HG02623 (cell line): Measurements from ENCODE around the gene EEFSEC.

Source experiments
- ATAC-seq: cut with Tn5 transposase; IDR thresholded peaks from one replicate; pipeline ENCODE4 v1.9.1; 2021; ENCODE audit warnings: moderate library complexity; ENCODE audit not compliant: unreplicated experiment

Gene EEFSEC

DNA sequence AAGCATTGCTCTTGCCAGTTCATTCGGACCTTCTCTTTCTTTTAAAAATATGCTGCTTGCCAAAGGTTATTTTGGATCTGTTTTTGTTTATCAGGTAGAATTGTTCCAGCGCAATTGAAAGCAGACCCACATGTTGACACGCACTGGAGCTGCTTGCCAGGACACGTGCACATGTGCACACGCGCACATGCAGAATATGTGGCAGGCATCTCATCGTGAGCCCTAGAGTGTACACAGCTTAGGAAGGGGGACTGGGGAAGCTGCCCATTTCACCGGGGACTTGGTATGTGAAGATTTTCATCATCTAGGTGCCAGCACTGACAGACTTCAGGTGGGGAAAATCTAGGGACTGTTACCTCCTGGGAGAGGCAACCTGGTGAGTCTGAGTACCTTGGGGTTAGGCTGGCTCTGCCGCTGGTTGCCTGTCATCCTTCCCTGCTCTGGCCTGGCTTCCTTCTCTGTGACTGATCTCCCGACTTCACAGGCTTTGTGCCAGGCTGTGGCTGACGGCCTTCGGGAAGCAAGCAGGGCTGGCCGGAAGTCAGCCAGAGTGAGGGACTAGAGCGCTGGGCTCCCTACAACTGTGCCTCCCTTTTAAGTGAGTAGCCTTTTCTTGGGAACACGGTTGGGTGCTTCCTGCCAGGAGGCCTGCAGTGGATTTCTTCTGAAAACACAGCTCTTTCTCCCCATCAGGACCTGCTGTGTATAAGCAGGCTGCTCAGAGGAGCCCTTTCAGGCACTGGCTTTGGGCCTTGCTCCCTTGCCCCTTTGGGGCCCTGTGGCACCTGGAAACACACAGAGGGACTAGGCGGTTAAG is 129.3 kb downstream of the EEFSEC start:
- no peak for ATAC-seq

DNA sequence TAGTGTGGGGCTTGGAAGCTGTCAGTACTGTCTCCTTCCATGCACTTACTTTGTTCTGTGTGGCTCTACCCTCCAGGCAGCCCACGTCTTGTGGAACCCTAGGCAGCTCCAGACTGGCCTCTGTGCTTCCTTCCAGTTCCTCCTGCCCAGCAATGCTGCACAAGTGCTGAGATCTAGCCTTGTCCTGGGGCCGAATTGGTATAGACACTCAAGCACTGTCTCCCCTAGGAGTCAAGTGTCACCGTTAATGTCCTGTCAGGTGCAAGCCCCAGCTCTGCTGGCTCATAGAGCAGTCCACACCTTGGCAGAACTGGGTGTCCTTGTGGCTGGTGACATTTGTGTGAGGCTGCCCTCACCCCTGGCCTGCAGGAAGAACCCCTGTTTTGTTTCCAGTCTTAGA is 130.1 kb downstream of the EEFSEC start:
- no peak for ATAC-seq

DNA sequence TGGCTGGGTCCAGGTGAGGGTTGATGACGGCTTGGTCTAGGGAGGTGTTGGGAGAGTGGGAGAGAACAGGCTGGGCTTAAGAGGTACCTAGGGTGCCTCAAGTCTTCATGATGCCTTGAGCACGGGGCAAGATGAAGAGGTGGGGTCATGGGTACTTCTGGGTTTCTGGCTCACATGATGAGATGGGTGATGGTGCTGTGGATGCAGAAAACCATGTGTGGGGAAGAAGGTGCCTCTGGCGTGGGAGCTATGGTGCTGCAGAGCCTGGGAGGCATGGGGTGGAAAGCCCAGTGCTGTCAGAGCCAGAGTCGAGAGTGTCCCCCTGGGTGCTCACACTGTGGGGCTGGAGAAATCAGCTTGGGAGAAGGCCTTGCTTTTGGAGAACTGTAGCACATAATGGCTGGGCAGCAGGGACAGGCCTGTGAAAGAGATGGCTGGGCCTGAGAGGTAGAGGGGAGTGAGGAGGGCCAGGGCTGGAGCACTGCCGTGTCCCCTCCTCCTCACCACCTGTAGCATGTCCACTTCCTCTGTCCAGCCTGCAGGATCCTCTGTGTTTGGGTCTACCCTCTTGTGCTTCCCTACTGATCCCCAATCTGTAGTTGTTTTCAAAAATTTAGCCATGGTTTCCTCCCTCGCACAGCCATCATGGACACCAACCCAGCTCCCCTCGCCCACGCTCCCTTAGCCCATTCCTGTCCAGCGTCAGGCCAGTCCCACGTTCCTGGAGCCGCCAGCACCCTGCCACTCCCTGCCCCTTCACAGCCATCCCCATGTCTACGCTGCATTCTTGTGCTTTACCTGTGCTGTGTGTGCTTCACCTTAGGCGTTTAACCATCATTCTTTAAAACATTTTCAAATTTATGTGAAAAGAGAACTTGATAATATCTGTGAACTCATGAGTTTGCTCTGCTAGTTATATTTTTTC is 132.0 kb downstream of the EEFSEC start:
- ATAC-seq: no peak

DNA sequence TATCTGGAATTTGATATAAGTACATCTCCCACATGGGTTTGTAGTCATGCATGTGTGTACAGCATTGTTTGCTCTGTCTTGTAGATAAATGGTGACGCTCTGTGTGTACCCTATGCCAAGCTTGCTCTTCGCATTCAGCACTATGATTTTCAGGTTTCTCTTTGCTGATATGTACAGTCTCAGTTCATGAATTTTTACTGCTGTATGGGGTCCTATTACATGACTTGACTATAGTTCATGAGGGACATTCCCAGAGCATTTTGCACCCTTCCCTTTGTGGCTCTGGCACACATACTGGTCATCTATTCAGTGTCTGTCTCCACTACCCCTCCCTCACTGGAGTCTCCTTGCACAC is 132.7 kb downstream of the EEFSEC start:
- no peak for ATAC-seq

DNA sequence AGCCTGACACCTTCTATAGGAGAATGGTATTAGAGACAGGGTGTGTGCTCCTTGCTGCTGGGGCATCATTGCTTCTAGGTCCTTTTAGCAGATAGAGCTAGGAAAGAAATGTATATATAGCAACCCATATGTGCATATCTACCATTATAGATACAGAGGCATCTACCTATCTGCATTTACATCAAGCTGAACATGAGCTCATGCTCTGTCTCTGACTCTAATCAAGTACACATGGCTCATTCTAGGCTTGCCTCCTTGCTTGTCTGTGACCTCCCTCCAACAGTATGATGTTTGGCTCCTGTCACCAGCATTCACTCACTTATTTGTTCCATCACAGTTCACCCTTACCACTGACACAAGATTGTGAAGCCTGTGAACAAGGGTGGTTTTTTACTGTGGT is 133.4 kb downstream of the EEFSEC start:
- no peak for ATAC-seq

DNA sequence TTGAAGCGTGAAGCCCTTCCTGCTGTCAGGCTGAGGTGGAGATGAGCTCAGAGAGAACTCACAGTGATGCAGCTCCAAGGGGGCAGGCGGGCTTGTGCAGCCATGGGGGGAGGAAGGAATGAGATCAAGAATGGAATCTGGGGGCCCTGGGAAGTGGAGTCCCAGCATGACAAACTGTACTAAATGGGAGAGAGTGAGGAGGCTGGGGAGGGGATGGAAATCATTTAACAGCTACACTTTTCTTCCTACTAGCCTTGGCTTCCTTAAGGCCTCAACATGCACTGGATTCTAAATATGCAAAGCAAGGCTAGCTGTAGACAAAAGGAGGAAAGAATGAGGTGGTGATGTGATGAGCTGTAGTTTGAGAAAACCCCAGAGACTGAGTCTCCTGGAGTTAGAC is 133.9 kb downstream of the EEFSEC start:
- ATAC-seq: no peak

DNA sequence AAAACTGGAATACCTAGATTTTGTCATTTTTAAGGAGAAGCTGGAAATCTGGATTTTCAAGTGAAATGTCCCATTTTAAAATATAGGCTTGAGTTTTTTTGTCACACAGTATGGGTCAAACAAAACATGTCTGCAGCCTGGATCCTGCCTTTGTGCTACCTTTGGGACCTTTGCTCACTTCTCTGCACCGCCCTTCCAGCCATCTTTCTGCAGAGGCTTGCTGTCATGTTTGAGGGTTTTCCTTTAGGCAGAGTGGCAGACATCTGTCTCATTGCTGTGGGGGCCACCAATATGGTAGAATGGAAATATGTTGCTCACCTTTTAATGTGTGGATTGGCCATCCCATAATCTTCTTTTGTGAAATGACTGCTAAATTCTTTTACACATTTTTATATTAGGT is 136.3 kb downstream of the EEFSEC start:
- ATAC-seq: no peak

DNA sequence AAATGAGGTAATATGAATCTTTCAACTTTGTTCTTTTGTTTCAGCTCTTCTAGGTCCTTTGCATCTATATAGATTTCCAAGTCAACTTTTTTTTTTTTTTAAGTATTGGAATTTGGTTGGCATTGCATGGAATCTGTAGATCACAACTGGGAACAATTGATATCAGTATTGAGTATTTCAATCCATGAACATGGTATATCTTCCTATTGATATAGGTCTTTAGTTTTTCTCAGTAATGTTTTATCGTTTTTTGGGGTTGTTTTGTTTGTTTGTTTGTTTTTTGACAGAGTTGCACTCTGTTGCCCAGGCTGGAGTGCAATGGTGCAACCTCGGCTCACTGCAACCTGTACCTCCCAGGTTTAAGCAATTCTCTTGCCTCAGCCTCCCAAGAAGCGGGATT is 137.2 kb downstream of the EEFSEC start:
- no peak for ATAC-seq

DNA sequence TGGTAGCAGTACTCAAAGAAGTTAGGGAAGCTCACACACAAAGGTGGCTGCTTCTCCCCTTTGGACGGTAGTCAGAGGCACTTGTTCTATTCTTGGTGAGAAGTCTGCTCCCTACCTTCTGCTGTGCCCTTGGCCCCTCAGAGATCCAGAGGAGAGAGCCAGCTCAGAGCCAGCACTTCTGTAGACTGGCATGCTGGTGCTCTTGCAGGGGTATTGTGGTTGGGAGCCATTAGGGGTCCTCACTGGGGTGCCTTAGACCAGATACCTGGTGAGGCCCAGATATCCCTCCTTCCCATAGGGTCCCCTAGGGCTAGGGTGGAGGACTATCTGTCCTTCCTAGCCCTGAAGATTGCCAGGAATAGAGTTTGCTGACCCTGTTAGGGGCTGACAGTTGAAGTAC is 140.6 kb downstream of the EEFSEC start:
- no peak for ATAC-seq

DNA sequence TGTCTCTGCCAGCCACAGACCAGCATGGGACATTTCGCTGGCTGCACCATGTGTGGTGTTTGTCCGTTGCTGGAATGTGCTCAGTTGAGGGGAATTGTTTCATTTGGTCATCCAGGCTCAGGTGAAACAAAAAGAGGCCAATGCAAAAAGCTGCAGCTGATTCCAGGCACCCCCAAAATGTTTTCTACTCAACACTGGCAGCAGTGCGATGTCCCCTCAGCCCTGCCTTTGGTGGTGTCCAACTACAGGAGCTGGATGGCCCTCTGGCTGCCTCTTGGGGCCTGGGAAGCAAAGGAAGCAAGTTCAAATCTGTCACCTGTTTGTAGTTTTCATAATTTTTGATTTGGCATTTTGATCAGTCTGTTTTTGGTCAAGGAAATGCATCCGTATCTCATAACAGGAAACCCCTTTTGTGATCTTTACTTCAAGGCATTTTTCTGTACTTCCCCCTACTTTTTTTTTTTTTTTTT is 141.8 kb downstream of the EEFSEC start:
- no peak for ATAC-seq

DNA sequence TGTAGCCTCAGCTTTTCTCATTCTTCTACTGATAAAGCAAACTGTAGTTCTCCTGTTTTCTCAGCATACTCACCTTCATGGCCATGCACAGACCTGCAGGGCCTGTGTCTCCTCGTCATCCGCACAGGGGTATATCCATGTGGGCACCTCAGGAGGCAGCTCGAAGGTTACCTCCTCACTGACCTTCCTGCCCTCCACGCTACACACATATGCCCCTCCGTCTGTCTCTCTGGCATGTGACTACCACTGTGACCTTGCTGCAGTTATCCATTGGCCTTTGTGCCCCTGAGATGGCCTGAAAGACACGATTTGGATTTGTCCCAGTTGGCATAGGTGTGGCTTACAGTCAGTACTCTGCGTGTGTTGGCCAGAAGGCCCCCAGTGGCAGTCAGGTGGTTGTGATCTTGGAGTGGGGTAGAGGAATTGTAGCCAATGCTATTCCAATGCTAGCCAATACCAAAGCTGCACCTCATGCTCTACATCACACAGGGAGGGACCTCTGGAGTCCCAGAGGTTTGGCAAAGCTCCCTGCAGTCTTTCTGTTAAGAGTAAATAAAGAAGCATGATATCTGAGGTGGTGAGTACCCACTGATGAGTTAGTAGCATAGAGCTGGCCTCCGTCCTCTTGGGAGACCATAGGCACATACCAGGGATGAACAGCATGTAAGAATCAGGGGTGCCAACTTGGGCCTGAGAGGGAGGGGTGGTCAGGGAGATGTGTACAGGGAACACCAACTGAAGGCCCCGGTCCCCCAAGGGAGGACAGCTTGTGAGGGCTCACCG is 143.4 kb downstream of the EEFSEC start:
- no peak for ATAC-seq

DNA sequence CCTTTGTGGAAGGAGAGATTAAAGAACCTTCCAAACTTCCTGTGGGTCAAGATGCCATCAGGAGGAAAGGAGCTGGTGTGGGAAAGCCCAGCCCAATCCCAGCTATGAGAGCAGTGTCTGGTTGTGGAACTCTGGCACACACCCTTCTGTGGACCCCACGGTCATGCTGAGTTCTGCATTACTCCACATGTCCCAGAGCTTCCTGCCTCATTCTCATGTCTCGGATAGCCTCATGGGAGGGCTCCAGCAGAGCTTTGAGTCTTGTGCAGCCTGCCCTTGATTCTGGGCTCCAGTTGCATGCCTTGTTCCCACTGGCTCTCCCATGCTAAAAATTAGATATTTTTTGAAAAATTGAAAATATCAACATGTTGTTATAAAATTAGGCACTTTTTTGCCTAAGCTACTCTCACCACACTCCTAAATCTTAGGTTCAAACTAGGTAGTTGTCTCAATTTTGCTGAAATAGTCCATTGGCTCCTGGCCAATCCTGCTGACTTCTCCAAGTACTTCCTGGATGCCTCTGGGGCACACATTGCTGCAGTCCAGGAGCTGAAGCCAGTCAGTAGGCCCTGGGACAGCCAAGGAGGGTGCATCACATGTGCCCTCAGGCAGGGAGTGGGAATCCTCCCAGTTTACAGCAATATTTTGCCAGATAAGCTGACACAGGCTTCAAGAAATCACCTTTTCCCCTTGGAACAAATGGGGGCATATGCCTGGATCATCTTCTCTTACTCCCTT is 144.3 kb downstream of the EEFSEC start:
- ATAC-seq: no peak

DNA sequence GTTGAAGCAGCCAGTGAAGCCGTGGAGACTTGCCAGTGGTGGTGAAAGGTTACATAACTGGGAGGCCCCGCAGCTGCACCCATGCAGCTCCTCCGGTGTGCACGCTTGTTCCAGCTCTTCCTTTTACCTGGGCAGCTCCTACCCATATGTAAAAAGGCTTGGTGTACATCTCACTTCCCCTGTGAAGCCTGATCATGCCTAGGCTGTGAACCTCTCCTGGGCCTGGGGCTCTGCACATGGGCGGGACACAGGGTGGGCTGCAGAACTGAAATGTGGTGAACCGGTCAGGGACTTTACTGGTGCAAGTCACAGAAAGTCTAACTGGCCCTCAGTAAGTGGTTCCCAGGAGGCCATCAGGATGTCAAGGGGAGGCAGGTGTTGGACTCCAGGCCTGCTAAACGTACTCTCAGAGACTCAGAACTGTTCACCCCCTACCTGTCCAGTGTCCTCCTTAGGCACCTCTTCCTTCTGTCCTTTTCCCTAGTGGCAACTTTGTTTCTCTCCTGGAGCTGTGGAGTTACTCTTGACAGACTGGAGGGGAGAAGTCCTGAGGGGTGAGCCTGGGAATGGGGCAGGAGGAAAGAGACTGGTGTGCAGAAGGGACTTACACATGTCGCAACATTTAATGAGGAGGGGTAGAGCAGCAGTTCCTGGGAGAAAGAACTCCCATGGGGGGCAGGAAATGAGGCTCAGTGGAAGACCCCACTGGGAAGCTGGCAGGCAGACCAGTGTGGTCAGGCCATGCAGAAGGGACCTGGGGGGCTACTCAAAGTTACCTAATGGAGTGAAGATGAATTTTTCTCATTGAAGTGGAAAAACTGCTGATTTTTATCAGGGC is 148.1 kb downstream of the EEFSEC start:
- ATAC-seq: no peak

DNA sequence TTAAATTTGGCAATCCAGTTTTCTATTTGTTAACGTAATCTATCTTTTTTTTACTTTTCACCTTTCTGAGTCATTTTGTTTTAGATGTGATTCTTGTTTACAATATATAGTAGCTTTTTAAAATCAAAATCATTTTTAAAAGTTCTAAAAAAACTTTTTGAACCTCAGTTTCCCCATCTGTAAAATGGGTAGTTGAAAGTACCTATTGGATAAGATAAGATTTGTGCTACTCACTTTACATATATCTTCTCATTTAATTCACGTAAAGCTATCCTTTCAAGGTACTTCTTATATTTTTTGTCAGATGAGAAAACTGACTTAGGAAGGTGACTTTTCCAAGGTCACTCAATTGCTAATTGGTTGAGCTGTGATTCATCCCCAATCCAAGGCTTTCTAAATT is 153.2 kb downstream of the EEFSEC start:
- ATAC-seq: no peak

DNA sequence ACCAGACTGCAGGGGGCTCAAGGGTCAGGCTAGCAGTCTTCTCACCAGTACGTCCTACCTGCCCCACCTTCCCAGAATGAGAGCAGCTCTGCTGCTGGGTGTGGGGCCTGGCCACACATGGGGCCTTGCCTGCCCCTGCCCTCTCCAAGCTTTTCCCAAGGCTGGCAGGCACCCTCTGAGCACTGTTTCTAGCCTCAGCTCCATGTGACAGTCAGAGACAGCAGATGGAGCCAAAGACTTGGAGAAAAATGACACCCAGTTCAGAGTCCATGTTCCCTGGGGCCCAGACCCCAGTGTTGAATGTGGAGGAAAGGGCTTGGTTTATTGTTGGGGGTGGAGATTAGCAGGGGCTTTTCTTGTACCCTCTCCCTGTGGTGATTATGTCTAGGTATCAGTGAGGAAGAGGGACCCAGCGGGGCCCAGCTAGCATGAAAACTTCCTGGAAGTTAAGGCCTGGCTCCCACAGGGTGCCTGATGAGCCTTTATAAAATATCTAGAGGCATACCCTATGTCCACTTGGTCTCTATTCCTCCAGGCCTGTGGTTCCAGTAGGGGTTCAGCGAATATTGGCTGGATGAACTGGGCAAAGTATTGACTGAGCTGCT is 153.8 kb downstream of the EEFSEC start:
- no peak for ATAC-seq

DNA sequence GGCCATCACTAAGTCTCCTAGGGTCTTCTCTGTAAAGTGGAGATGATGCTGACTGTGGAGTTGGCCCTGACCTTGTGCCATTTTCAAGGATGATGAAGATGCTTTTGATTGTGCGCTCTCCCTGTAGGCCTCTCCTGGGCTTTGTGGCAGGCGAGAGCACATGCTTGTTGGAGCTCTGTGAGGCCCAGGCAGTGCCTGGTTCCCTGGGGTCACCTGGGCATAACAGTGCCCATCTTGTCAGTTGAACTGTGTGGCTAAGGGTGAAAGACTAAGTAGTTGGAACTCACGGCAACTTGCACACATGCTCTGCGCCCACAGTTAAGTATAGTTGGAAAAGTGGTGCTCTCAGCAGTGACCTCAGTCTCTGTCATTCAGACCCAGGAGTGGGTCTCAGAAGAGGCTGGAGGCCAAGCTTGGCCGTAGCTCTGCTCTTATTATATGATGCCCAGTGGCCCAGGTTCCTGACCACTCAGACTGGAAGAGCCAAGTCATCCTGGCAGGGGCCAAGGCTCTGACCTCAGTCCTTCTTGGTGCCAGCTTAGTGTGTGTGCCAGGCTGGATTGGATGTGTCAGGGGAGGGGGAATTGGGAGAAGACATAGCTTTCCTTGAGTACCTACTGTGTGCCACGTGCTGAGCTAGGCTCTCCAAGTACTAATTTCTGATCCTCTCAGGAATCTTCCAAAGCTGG is 154.6 kb downstream of the EEFSEC start:
- no peak for ATAC-seq

DNA sequence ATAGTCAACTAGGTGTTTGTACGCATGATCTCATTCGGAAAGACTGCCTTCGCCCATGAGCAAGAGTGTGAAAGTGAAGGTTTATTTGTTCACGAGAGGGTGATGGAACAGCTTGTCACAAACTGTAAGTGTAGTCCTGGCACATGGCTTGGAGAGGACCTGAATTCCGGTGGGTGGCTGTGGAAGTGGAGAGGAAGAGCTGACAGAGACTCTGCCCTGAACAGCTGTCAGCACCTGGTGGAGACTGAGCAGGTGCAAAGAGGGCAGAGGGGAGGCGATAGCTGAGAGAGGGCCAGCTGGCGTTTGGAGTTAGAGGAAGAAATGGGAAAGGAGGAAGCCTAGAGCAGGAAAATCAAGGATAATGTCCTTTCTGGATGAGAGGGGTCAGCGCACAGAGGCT is 155.7 kb downstream of the EEFSEC start:
- ATAC-seq: no peak

DNA sequence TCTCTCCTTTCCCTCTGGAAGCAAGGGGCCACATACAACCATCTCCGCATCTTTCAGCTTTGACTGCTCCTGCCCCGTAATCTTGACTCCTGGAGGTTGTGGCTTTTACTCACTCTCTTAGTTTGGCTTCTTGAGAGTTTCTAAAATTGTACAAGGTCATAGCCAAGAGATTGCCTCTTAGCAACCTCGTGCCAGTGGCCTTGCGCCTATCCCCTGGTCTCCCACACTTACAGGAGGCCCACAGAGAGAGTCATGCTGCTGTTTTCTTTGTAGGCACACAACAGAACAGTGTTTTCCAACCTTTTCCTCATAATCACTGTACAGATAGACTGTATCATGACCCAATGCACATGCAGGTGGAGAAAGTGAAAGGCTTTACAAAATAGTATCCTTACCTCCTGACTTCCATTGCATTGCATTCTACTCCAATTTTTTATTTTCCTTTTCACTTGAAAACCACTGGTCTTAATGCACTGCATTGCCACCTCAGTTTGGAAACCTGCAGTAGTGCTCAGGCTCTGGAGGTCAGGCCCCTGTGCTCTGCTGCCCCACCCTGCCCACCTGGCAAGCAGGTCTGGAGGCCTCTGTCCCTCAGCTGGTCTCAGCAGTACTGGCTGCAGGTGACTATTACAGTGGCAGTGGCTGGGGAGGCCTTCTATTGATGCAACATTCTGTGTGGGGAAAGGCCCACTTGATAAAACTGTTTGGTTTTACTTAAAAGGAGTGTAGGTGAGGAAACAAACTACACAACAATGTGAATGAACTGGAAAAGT is 157.2 kb downstream of the EEFSEC start:
- ATAC-seq: no peak
